Femur (tissue), 1 donor: Measurements from ENCODE around the gene C1orf174.
A peak's percentile ranks its signal among the peaks of the same experiment; 100 is the strongest.

Source experiments
- DNase-seq: peaks from one replicate; pipeline ENCODE4 v3.0.0-alpha.2; 2017

The C1orf174 gene

DNA sequence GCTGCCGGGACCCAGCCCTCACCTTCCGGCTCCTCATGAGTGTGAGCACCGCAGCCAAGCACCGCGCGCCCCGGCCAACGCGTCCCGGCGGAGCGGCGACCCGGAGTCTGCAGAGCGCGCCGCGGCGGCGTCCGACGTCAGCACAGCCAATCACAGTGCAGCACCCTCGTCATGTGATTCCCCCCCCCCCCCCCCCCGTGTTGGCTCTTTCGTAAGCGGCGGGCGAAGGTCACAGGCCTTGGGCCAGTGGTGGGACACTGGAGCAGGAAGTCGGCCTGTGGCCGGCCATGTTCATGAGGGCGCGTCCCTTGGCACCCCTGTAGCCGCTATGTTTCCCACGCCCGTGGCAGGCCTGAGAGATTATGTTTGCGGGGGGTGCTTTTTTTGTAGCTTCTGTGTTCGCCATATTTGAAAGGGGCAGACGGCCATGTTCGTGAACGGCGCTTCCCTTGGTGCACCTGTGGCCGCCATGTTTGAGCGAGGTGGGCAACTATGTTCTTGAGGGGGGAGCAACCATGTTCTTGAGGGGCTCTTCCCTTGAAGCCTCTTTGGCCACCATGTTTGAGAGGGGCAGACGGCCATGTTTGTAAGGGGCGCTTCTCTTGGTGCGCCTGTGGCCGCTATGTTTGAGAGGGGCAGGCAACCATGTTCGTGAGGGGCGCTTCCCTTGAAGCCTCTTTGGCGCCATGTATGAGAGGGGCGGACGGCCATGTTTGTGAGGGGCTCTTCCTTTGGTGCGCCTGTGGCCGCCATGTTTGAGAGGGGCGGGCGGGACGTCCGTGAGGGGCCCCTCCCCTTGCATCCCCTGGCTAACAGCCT, at the start of gene C1orf174:
Gene C1orf174, minus strand, starts transcription at position 123 of the 819 bp plus-strand sequence. Its CDS starts 86 bp downstream, at position 37.
- DNase-seq, result peak; percentile 98

DNA sequence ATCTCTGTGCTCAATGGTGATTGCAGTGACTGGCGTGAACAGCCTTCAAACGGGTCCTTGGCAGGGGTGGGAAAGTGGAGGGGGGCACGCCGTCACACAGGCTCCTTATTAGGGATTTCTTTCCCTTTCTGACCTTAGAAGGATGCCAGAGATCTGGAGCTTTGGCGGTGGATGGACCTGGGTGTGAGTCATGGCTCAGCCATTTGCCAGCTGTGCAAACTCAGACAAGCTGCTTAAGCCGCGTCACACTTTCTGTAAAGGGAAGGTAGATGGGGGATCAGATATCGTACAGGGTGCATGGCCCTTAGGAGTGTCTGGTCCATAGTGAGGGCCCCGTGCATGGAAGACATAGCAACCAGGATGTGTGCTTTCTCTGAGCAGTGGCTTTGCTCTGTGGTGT, 48.3 kb upstream of the C1orf174 start:
- DNase-seq, result no peak

DNA sequence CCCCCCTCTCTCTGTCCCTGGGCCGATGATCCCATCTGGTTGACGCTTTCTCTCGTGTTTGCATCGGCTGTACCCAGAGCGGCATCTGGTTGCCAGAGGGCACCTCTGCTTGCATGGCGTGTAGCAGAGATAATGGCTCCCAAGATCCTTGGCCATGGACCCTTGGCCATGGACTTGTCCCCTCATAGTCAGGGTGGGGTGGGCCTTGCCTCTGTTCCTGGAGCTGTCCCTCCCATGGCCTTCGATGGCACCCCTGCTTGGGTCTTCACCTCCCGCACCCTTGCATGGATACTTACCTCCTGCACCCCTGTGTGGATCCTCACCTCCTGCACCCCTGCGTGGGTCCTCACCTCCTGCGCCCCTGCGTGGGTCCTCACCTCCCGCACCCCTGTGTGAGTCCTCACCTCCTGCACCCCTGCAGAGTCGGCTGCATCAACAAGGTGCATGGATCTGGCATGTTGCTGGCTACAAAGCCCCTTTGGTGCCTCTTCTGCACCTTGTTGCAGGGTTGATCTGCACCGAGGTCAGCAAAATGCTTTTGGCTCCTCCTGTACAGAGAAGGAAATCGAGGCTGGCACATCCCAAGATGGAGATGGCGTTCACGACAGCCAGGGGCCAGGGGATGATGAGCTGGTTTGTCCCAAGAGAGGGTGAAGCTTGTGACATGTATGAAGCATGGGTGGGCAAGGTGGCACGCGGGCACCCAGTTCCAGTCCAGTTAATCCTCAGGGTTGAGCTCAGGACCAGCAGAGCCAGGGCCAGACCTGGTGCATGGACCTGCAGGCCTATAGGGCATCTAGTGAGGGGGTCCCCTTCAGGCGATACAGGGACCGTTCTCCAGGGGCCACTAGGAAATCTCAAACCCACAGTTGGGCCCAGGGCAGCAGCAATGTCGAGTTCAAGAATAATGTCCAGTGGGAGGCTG, 46.1 kb upstream of the C1orf174 start:
- no peak for DNase-seq

DNA sequence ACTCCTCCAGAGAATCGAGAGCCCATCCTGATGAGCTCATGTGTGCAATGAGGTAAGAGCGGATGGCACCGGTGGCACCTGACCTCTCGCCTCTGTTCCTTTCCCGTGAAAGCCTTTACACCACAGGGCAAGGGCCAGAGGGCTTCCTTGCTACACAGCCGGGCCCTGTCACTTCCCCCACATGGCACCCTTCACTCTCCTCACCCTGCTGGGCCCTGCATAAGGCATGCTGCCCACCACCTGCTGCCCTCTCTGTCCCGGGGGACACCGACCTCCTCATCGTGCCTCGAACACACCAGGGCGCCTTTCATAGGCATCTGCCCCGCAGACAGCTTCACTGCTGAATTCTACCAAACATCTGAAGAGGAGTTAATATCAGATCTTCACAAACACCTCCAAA, 45.1 kb upstream of the C1orf174 start:
- no peak for DNase-seq

DNA sequence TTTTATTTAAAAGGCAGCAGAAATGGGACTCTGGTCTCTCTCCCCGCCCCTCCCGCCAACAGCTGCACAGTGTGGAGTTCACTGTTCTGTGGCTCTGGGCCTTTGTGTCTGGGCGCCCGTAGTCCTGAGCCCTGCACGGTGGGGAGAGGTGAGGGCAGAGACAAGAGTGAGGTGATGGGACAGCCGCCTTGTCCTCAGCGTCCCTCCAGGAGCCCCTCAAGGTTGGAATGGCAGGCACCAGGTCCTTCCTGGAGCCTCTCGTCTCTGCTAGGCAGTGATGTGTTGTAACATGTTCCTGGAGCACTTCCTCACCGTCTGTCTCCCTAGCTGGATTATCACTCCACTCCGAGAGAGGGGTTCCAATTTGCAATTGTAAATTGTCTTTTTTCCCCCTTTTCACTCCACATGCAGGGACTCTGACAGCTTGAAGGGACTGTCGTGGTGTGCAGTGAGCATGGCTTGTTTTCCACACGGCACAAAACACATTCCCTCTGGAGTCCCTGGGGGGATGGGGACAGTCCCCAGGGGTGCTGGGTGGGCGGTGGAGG, 44.6 kb upstream of the C1orf174 start:
- no peak for DNase-seq

DNA sequence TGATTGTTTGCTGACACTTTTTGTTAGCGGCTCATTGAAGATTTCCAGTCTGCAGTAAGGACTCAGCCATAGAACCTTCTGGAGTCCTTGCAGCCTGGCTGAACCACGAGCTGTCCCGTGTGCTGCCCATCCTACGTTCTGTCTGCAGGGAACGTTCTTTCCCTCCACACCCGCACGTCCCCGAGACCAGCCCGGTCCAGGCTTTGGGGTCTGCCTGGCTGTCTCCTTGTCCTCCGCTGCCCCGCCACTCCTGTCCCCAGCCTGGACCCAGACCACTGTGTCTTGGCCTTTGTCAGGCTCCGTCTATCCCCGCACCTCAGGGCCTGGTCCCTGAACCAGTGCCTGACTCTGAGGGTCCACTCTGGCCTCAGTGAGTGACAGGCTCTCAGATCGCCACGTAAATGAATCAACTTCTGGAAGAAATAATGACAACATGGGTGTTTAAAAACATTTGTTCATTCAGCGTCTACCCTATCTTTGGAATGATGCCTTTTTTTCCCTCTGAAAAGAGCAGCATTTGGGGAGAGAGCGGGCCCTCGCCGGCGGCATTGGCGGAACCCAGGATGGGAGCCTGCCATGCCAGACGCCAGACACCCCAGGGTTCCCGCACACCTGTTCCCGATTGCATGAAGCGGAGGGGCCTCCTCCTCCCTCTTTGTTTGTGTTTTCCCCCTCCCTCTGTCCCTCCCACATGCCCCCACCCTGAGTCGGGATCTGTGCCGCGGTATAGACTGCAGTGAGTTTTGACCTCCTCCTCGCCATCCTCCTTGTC, 43.9 kb upstream of the C1orf174 start:
- DNase-seq, result no peak

DNA sequence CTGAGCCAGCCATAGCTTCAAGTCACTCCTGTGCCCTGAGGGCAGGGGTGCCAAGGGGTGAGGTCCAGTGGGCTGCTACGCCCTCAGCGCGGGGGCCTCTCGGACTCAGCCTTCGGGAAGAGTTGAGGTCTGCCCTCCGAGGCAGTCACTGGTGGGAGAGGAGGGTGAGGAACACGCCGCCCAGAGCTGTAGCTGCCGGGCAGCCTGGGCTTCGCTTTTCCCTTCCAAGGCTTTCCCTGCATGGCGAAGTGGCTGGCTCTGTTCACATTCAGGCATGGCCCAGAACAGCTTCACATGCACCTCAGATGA, 43.0 kb upstream of the C1orf174 start:
- no peak for DNase-seq

DNA sequence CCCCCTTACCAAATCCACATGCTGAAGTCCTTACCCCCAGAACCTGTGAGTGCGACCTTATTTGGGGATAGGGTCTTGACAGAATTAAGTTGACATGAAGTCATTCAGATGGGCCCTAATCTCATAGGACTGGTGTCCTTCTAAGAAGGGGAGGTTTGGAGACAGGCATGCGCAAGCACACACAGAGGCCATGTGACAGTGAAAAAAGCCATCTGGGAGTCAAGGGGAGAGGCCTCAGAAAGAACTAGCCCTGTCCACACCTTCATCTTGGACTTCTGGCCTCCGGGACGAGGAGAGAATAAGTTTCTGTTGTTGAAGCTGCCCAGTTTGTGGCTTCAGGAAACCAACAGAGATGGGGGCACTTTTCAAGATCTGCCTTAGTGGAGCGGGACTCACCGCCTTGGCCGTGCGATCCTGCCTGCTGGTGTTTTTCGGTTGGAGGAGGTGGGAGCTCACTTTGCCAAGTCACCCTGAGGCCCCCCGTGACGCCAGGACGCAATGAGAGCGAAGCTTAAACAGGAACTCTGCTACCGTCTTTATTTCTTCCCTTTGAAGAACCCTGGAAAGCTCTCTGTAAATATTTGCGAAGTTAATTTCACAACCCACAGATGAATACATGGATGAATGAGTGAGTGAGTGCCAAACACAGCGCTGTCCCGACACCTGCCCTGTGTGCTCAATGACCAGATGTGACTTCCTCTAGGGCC, 42.5 kb upstream of the C1orf174 start:
- no peak for DNase-seq

DNA sequence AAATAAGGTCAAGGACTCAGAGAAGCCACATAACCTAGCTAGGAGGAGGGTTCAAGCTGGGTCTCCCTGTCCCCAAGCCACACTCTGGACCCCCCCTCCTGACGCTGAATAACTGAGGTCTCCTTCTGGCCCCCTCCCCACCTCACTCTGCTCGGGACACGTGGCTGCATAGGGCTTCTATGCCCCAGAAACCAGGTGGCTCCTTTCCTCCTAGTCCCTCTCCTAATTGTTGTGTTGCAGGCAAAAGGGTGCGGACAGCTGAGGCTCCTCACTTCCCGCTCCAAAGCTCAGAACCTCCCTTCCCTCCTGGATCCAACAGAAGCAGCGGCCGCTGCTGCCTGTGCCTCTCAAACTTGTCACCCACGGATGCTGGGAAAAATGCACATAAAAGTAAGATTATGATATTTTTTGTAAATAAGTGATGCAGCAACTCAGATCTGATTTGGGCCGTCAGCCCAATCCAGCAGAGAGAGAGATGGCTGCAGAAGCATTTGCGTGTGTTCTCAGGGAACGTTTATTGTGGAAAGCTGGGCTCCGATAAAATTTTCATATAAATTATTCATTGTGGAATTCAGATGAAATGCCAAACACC, 40.8 kb upstream of the C1orf174 start:
- DNase-seq, result no peak

DNA sequence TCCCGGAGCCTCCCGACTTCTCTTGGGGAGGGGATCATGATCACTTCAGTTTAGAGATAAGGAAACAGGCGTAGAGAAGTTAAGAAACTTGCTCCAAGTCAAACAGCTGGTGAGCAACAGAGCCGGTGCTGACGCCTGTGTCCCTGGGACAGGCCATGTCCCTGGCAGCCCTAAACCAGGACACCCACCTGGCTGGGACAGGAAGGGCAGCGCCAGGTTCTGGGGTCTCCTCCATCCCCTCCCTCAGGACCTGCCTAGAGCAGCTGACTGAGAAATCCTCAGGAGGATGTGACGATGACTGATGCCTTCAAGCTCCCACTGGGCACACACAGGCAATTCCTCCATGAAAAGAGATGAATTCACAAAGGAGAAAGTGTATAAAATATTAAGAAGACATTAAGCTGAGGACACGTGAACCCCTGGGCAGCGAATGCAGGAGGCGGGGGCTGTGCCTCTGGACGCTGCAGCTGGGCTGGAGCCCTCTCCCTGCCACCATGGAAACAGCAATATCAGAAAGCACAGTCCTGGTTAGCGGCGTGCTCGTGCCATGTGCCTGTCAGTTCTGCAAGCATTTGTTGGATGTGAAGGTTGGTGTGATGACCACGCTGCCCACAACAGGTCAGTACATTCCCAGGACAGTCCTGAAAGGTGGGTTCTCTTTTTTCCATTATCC, 40.1 kb upstream of the C1orf174 start:
- DNase-seq, result no peak

DNA sequence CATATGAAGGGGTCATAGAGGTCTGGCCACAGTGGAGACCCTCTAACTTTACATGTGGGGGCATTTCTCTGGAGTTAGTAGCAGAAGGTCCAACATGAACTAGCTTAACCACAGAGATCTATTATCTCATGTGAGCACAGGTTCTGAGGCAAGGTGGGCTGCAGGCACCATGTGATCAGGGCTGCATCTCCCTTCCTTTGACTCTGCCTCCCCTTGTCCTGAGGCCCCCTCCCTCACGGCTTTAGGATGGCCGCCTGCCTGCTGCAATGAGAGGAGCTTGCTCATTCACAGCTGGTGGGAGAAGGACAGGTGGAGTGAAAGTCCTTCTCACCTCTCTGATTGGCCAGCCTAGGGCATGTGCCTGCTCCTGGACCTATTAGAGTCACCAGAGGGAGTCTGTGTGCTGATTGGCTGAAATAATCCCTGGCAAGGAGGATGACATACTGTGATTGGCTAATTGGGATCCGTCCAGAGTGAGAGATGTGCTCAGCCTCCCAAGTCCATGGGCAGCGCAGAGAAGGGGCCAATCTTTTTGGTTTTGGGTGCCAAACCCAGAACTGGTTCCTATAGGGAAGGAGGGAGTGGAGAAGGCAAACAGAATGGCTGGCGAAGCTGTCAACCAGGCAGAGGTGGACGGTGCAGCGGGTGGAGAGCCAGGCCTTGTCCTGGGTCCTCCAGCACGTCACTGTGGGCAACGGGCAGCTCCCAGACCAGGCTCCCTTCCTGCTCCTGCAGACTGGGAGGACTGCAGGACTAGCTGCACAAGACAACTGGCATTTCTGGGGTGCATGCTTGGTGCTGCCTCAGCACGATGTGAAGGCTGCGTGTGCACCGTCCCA, 39.4 kb upstream of the C1orf174 start:
- no peak for DNase-seq

DNA sequence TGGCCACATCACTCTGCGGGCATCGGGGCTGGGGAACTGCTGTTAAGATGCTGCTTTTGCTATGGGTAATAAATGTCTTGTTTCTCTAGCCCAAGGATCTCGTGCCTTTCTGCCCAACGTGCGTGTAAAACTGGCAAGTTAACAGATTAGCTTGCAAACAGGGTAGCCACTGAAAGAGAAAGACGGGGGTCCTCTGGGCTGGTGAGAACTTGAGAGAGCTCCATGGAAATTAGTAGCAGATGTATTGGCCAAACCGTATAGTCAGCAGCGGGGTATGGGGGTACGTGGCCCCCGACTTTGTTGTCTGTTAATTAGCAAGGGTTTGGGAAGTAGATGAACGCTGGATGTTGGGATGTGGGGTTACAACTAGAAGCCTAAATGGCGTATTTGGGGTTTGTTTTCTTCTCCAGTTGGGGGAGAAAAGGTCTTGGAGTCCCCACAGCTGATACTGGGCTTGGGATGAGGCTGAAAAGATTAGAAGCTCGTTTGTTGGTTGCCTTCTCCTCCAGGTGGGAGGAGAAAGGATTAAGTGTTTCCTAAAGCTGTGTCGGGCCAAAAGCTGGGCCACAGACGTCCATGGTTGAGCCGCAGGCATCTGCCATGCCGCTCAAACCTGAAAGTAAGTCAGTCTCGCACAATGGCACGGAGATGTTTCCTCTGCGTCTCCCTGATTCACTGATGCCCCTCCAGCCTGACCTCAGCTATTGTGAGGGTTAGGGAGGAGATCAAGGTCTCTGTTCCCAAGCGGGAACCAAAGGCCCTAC, 32.3 kb upstream of the C1orf174 start:
- no peak for DNase-seq

DNA sequence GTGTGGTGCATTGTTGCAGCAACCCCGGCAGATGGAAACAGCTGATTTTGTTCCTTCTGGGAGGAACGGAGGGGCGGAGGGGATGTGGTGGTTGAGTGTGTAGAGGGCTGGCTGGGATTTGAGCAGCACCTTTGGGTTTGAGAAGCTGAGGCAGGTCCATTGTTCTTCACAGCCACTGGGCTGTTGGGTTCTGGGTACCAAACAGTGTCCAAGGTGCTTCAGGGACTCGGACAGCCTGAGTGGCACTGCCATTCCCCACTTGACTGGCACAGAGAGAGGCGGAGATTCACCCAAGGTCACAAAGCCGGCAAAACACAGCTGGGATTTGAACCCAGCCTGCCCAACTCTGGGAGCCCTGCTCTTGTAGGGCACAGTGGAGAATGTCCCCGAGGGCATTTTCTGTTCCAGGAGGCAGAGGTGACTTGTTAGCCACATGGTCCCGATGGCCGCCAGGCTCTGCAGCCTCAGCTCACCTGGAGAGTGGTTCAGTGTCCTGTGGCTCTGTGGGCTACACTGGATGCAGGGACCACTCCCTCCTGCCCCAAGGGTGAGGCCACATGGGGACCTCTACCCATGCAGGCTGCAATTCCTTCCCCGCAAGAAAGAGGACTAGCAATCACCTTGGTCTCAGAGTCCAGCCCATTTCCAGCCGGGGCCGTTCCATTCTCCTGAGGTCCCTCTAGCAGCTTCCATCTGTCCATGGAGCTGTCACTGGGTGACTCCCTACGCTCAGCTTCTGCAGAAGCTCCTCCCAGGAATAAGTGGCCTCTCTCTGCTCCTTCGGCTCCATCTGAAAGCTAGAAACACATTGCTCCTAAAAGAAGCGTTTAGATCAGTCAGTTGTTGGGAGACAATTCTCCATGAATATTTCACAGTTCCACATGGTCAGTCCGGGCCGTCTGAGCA, 31.2 kb upstream of the C1orf174 start:
- no peak for DNase-seq

DNA sequence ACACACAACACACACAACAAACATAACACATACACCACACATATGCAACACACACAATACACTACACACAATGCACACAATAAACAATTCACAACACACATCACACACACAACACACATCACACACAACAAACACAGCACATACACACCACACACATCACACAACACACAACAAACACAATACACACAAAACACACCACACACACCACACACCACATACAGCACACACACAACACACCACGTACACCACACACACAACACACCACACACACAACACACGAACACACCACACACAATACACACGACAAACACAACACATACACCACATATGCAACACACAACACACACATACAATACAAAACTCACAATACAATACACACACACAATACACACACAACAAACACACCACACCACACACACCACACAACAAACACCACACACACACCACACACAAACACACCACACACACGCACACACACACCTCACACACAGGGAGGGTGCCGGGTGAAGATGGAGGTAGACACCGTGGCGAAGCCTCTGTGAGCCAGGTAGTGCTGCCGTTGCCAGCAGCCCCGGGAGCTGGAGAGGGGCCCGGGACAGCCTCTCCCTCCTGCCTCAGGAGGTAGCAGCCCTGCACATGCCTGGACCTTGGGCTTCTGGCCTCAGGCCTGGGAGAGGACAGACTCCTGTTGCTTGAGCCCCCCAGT, 30.4 kb upstream of the C1orf174 start:
- DNase-seq, result no peak

DNA sequence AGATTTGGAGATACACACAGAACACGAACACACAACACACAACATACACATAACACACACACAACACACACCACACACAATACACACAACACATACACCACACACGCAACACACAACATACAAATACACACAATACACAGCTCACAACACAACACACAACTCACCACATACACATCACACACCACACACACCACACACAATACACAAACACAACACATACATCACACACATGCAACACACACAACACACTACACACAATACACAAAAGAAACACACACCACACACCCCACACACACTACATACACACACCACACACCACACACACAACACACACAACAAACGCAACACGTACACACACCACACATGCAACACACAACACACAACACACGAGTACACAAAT, 29.1 kb upstream of the C1orf174 start:
- DNase-seq, result no peak

DNA sequence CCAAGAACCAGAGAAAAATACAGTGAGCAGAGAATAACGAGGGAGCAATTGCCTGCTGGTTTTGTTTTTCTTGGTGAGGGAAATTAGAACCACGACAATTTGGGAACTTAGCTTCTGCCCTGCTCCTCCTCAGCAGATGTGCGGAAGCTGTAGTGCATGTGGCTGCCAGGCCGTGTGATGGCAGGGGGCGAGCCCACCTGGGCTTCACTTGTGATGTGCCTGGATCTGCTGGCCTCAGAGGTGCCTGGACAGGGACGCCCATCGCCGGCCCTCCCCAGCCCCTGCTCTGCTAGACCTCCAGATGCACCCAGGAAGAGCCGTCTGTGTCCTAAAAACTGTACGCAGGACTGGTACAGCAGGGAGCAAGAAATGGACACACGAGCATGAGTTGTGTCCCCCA, 28.5 kb upstream of the C1orf174 start:
- no peak for DNase-seq

DNA sequence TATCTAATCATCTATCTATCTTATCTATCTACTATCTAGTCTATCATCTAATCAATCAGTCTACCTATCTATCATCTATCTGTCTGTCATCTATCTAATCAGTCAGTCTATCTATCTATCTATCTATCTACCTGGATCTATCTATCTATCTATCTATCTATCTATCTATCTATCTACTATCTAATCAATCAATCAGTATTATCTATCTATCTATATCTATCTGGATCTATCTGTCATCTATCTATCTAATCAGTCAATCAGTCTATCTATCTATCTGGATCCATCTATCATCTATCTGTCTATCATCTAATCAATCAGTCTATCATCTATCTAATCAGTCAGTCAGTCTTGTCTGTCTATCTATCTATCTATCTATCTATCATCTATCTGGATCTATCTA, 26.9 kb upstream of the C1orf174 start:
- DNase-seq, result no peak

DNA sequence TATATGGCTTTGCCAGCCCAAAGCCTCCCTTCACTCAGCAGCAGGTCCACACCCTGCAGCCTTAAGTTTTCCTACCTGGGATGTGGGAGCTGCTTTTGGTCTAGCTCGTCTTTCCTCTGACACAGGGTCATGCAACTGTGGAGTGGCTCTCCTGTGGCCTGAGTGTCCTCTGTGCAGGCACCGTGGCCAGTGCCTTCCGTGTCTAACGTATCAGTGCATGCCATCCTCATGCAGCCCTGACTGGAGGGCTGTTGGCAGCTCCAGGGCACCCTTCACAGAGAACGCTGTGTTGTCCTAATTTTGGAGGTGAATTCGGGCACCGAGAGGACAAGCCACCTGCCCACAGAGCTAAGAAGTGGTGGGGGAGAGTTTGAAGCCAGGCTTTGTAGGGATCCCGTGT, 25.7 kb upstream of the C1orf174 start:
- DNase-seq, result no peak
